ENCODE measurements around the gene BMPER.
"Not testable (repeated sequence)": the region's sequence is repeated elsewhere in the genome, so short reads cannot be mapped to it uniquely, and the experiment has no call there.

Gene BMPER

DNA sequence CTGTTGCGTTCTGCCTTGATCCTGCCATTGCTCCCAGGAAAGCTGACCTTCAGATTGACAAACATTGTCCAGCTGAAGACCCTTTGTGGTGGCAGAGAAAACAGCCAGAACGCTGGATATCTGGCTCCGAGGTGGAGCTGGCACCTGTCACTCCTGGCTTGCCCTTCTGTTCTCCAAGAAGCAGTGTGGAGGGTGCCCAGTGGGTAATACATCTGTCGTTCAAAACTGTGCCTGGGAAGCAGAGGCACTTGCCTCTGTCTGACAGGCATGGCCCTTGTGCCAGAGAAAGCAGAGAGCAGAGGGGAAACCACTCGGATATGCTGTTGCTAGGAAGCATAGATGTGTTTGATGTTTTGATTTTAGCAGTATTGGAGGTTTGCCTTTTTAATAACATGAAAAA, 231.4 kb downstream of the BMPER start:
- no peak for DNase-seq (ENCODE audit: low spot score)

DNA sequence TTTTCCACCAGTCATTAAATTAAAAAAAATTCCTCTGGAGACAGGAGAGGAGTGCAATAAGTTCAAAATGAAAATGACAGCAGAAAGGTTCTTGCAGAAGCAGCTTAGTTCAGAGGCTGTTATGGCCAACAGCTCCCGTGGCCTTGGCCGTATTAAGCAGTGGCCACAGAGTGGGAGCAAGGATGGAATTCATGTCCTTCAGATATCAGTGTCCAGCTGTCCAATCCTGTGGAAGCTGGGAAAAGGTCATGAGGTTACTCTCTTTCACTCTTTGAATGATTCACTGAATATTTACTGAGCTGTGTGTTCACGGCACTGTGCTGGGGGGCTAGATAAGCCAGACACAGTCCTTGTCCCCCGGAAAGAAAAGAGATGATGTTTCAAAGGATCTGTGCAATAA, 231.8 kb downstream of the BMPER start:
- no peak for DNase-seq (ENCODE audit: low spot score)

DNA sequence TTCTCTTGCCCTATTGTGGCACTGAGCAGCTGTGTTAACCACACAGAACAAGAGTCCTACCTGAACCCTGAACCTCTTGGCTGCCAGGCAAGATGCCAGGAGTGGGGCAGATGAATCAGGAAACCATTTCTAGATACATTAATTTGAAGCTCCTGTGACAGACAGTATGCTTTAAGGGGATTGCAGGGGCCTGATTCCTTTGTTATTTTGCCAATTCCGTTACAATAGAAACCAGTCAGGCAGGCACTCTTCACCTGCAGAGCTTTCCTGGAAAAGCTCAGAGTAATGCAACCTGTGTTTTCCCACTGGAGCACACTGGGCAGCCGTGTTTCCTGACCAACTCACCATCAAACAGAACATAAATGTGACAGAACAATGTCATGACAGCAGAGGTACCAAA, 233.1 kb downstream of the BMPER start:
- DNase-seq (ENCODE audit: low spot score) = no peak

DNA sequence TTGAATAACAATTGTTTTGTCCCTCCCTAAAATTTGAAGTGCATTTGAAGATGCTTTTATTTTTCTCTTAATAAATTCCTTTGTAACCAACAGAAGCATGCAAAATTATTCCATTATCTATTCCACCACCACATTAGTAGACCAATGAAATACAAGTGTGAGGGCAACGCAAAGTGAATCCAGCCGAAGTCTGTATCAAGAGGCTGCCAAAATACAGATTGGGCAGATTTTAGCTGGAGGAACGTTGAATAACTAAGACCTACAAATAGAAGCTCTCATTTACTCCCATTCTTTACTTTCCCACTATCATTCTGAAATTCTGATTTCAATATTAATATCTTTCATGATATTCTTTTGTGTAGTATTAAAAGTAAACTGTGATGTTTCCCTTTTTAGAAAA, 233.7 kb downstream of the BMPER start:
- no peak for DNase-seq (ENCODE audit: low spot score)

DNA sequence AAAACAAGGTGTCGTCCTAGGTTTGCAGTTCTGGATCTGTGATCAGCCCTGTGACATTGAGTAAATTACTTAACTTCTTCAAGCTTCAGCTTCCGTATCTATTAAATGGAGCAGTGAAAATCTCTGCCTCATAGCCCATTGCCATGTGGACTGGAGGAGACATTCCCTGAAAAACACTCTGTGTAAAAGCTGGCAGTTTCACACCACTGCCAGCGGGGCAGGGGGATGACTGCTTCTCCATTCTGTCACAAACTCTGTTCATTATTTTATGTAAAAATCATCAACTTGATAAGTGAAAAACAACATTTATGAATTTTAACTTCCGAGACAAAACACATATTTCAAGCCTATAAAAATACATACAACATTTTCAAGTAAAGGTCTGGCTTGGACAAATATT, 234.7 kb downstream of the BMPER start:
- no peak for DNase-seq (ENCODE audit: low spot score)

DNA sequence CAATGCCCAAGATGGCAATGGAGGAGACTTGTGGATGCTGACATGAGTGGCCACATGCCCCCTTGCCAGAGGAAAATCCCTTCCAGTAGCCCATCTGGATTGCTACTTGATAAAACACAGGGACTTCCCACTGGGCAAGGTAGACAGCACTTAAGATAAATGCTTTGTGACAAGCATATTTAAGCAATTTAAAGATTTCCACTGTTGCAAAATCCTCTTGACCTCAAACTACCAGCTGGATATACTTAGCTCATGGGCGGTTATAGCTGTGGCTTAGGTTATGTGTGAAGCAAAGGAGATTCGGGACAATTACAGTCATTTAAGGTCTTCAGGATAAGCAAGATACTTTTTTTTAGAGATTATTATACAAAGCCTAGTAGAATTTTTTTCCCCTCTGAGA, 238.1 kb downstream of the BMPER start:
- no peak for DNase-seq (ENCODE audit: low spot score)

DNA sequence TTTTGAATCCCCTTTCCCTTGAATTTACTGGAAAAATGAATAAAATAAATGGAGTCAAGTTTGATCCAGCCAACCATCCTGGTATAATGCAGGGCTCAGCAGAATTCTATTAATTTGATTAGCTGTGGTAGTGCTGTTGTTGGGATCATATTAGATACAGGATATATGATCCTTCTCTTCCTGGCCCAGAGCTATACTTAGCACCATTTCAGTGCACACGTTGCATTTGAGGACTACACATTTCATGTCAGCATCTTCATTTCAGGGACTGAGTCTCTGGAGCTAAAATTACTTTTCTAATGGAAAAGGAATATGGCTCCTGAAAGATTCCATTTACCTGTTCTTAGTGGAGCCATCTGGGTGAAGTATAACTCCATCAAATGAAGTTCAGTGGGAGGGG, 240.3 kb downstream of the BMPER start:
- DNase-seq (ENCODE audit: low spot score) = no peak

DNA sequence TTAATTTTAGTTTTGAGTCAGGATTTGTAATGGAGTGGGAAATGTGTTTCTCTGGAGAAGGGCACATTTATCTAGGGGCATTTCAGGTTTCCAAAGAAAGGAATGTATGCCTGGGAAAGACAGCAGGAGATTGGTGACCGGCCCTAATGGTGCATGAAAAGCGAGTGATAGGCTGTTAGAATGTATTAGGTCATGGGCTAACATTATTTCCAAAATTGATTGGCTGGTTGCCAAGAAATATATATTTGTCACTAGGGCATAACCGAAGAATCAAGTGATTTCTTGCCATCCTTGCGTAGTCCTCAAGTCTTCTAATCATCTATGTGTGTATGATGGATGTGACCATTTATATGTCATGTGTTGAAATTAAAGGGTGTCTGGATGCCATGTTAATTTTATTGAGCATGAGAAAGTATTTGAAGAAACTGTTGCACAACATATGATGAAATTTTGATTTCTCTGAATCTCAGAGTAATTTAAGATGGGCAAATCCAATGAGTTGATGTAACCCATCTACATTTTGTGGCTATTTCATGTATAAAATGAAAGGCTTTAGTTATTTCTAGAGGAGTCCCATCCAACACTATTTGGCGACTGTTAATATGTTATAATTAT, 248.4 kb downstream of the BMPER start:
- DNase-seq (ENCODE audit: low spot score) = no peak

DNA sequence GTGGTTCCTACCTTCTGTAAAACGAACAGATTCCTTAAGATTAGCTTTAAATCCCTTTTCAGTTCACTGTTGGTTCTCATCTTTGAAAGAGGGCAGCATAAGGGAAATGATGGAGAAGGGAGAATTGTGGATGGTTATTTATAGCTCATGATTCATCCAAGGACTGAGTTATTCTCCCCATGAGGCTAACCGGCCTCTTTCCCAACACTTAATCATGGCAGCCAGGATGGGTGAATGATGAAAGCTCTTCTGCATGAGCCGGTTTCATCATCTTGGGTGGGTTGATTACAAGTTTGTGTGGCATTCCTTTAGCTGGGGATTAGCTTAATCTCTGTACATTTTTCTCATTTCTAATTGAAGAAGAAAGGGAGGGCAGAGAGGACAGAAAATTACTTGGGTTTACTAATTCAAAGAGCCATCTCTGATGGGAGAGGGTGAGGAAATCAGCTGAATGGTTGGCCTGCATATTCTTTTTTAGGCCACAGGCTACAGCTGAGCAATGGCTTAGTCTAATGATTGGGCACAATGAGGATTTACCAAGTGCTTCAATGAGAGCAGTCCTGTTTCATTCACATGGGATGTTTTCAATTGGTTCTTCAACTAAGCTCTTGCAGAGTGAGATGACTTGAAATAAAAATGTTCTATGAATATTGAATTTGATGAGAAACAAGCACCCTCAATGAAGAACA, 250.0 kb downstream of the BMPER start:
- no peak for DNase-seq (ENCODE audit: low spot score)

DNA sequence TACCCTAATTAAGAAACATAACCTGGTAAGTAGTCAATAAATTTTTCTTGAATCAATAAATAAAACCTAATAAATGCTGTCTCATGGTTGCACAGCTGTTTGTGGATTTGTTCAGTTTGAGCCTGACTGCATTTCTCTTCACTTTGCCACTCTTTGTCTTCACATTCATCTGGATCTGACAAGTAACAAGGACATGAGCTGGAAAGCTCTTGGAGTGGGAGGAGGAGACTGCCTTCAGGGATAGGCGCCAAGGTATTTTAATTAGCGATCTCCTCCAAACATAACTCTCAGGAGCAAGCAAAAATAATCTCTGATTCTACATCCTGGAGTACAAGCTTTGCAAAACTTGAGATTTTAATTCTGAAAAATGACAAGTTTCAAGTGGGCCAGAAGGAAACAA, 251.0 kb downstream of the BMPER start:
- DNase-seq (ENCODE audit: low spot score) = no peak

DNA sequence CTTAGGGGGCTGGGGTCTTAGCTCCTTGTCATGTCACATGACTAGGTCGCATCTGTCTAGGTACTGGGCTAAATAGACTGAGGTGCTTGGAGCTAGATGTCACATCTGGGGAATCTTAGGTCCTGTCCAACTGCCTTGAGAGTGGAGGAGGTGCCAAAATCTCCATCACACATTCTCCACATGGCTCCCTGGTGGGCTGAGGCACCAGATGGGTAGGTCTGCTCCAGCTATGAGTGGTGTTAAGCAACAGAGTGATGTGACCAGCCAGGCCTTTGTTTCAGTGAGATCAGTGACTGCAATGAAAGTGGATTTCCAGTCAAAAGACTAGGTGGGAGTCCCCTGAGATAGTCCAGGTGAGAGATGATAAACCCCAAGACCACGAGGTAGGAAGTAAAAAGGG, 251.8 kb downstream of the BMPER start:
- no peak for DNase-seq (ENCODE audit: low spot score)

DNA sequence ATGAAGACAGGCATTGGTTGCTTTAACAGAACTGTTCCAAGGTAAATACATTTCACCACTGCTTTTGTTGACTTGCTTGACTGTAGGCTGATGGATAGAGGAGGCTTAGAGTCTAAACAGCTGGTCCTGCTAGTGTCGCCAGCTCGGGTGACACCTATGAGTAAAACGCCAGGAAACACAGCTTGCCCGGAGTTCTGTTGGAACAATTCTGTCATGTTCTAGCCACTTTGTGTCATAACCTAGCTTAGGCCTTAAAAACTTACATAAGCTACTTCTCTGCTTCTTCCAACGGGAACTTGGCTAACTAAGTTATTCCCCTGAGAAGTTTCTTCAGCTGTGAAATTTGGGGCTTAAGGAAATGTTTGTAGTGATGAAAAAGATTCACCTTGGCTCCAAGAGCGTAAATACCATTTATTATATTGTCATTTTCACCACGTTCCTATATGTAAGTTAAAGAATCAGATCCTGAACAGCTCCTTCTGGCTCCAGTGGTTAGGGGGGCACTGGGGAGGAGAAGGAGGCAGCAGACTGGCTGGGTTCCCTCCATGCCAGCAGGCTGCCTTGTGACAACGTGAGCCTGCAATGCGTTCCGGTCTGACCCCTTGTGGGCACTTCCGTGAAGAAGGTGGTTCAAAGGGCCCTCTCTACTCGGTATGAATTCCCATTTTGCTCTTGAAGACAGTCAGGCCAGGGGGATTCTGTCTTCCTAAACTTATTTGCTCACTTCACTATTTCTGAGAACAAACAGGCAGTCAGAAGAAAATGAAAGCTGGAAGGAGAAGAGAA, 253.2 kb downstream of the BMPER start:
- no peak for DNase-seq (ENCODE audit: low spot score)

DNA sequence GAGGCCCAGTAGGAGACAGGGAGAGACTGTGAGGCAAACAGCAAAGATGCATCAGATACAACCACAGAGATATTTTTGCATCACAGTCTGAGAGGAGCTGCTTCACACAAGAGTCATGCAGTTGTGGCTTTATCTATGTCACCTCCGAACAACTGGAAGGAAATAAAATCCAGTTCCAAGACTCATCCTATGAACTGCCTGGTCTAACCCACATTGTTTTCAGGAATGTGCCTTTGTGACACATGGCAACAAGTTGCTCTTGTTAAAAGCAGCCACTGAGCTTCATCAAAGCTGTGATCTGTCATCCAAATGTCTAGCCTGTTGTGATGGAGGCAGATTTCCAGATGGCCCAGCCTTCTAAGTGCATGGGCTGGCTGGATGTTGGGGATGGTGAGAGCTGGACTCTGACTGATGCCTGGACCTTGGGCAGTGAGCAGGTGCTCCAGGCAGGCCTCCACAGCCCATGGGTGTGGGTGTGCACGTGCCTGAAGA, 255.0 kb downstream of the BMPER start:
- no peak for DNase-seq (ENCODE audit: low spot score)

DNA sequence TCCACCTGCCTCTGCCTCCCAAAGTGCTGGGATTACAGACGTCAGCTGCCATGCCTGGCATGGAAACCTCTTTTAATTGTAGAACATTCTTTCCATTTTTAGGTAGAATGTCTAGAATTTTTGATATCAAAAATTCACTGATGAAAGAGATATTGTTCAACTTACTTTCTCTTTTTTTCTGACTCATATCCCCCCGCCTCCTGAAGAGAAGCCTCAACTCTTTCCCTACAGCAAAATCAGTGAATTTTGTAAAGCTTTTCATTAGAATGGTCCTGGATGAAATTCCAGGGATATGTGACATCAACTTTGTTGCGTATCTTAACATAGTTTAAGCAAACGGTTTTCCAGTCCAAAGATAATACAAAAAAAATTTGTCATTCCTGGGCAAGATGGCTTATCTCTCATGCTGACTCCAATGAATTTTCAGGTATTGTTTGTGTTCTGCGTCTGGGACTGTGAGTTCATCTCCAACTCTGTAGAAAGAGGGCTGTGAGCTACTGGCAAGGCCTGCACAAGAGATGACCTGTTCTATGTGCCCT, 256.8 kb downstream of the BMPER start:
- DNase-seq (ENCODE audit: low spot score) = no peak

DNA sequence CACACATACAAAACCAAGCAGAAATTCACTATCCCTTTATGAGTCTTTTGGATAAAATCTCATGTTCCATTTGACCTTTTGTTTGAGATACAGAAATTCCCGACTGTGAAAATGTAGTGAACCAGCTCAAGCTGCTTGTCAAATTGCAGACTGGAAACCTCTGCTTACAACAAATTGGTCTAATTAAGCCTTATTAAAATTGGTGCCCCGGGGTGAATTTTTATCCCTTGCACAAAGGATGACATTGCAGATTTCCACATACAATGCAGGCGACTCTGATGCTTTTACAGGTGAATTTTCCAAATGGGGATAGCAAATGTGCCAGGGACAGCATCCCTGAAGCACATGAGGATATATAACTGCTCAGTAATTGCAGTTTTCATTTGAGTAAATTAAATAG, 257.3 kb downstream of the BMPER start:
- no peak for DNase-seq (ENCODE audit: low spot score)

DNA sequence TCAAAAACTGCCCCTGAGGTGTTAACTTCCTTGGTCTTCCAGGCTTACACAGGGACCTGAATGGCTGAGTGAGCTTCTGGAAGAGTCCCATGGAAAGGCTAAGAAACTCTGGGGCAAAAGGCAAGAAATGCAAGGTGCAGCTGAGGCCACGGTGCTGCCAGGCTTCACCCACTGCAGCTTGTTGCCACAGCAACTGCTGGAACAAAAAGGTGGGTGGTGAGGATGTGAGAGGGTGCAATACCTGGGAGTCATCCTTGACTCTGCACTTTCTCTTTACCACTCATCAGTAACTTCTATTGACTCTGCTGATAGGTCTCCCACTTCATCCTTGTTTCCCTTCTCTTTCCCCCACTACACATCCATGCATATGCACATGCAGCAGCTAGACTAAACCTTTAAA, 258.6 kb downstream of the BMPER start:
- DNase-seq (ENCODE audit: low spot score) = no peak

DNA sequence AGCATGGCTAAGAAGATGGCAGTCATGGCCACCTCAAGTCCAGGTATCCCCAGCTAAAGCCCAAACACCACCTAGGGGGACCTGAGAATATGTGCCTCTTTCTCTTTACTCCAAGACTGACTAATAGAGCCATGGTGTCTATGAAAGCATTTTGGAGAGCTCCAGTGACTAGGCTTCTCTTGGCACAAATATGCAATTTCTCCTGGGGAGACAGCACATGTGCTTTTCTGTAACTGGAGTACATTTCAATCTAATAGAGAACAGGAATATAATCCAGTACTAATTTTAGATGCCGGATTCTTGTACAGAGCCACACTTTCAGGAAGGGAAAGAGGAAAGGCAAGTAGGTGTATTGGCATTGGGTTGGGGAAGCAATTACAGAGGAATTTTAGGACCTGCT, 260.1 kb downstream of the BMPER start:
- no peak for DNase-seq (ENCODE audit: low spot score)

DNA sequence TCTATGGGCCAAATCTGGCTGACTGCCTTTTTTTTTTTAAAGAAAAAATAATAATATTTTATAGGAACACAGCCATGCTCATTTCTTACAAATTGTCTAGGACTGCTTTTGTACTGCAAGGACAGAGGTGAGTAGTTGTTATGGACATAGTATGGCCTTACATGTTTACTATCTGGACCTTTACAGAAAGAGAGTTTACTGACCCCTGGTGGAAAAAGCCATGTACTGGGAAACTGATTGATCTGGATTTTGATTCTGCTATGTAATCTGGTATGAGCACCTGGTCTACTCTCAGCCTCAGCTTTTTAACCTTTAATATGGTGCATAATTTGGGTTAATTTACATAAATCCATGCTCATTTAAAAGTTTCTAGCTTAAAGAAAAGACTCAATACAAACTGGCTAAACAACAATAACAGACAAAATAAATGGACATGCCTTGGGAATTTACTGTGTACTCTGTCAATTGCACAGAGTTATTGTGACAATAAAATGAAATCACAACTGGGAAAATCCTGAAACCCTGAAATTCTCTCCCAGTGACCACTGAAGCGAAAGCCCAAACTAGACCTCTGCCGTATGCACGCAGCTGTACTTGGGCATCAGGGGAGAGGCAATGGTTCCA, 260.7 kb downstream of the BMPER start:
- no peak for DNase-seq (ENCODE audit: low spot score)

DNA sequence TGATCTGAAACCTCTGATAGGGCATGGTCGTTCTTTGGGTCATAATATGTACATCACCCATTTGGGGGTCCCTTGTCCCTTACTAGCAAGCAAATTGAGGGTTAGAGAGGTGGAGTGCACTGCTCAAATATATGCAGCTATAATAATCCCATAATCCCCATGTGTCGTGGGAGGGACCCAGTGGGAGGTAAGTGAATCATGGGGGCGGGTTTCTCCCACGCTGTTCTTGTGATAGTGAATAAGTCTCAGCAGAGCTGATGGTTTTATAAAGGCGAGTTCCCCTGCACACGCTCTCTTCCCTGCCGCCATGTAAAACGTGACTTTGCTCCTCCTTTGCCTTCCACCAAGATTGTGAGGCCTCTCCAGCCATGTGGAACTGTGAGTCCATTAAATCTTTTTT, 262.7 kb downstream of the BMPER start:
- no peak for DNase-seq (ENCODE audit: low spot score)

DNA sequence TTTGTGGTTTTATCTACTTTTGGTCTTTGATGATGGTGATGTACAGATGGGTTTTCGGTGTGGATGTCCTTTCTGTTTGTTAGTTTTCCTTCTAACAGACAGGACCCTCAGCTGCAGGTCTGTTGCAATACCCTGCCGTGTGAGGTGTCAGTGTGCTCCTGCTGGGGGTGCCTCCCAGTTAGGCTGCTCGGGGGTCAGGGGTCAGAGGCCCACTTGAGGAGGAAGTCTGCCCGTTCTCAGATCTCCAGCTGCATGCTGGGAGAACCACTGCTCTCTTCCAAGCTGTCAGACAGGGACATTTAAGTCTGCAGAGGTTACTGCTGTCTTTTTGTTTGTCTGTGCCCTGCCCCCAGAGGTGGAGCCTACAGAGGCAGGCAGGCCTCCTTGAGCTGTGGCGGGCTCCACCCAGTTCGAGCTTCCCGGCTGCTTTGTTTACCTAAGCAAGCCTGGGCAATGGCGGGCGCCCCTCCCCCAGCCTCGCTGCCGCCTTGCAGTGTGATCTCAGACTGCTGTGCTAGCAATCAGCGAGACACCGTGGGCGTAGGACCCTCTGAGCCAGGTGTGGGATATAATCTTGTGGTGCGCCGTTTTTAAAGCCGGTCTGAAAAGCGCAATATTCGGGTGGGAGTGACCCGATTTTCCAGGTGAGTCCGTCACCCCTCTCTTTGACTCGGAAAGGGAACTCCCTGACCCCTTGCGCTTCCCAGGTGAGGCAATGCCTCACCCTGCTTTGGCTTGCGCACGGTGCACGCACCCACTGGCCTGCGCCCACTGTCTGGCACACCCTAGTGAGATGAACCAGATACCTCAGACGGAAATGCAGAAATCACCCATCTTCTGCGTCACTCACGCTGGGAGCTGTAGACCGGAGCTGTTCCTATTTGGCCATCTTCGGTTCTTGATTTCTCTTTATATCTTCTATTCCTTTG, 269.6 kb downstream of the BMPER start:
- DNase-seq (ENCODE audit: low spot score) = not testable (repeated sequence)

DNA sequence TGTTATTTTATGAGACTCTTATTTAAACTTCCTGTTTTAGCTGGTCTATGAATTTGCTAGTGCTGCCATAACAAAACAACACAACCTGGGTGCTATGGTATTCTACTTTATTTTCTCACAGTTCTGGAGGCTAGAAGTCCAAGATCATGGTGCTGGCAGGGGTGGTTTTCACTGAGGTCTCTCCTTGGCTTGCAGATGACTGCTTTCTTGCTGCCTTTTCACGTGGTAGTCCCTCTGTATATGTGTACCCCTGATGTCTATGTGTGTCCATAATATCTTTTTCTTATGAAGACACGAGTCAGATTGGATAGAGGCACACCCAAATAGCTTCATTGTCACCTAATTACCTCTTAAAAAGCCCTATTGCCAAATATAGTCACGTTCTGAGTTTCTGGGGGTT, 270.5 kb downstream of the BMPER start:
- DNase-seq (ENCODE audit: low spot score) = no peak

Data from CD4-positive, alpha-beta T cell treated with Interleukin-6 at 100 ng/mL for 8 hours (primary cell).